Measurements from ENCODE around the gene AMOTL2. TPM values are rescaled to one million over a fixed set of nuclear protein-coding genes. Genes with fewer than 3 reads are reported as not detected.
A peak's percentile ranks its signal among the peaks of the same experiment; 100 is the strongest.

AMOTL2 gene
- total RNA-seq, 1 experiment from 2014 or later: 59.6 TPM

GRCh38 chr3:134374791-134375581, 739 bp upstream of the AMOTL2 start:
- H3K27me3 ChIP-seq (replicated peaks; ENCODE audit: insufficient read depth, low read depth, low read length, poor library complexity): no peaks in the 10 kb centered on the region
- H3K4me1 ChIP-seq (ENCODE audit: insufficient read depth, low read length, poor library complexity, severe bottlenecking): peaks cover 32% of the 10 kb centered on the region
- intact Hi-C loops (cut with micrococcal nuclease; ENCODE audit: unreplicated experiment): loop anchor here (5.0 kb wide), 1 partner anchor 112 kb away; the partner anchor contains the start of genes ANAPC13 and CEP63
- peak overlapping the region; percentile 98 for H3K27ac ChIP-seq (ENCODE audit: low read depth, low read length, poor library complexity, severe bottlenecking)
- POLR2A ChIA-PET (ENCODE audit: low non-redundant PET): no interaction called here
- peak overlapping the region; percentile 68 for H3K4me3 ChIP-seq (ENCODE audit: low read depth, low read length, poor library complexity, severe bottlenecking)
- TF ChIP-seq EZH2 (IDR thresholded peaks at IDR 0.05; ENCODE audit: borderline replicate concordance, low read depth, low read length, poor library complexity, severe bottlenecking) (no peak), CTCF (conservative IDR thresholded peaks at IDR 0.05; ENCODE audit: low read depth, low read length) (no peak)
- H3K9me3 ChIP-seq (ENCODE audit: low read depth, low read length, poor library complexity, severe bottlenecking): no peaks in the 10 kb centered on the region
- peaks cover 16% of the 10 kb centered on the region for H3K36me3 ChIP-seq (ENCODE audit: insufficient read depth, low read length, poor library complexity, severe bottlenecking)
- DNase-seq (ENCODE audit: low spot score): no peak
- CTCF ChIA-PET: no interaction called here
- no TSS peak for BruUV-seq (replicated peaks)

GRCh38 chr3:134373271-134374104, 759 bp downstream of the AMOTL2 start:
- Histone ChIP-seq H3K4me1 (ENCODE audit: insufficient read depth, low read length, poor library complexity, severe bottlenecking) (peaks cover 47% of the 10 kb centered on the region), H3K27ac (ENCODE audit: low read depth, low read length, poor library complexity, severe bottlenecking) (peak overlapping the region; percentile 98), H3K36me3 (ENCODE audit: insufficient read depth, low read length, poor library complexity, severe bottlenecking) (peaks cover 29% of the 10 kb centered on the region), H3K27me3 (replicated peaks; ENCODE audit: insufficient read depth, low read depth, low read length, poor library complexity) (no peaks in the 10 kb centered on the region), H3K4me3 (ENCODE audit: low read depth, low read length, poor library complexity, severe bottlenecking) (peak overlapping the region; percentile 68), H3K9me3 (ENCODE audit: low read depth, low read length, poor library complexity, severe bottlenecking) (no peaks in the 10 kb centered on the region)
- intact Hi-C loops (cut with micrococcal nuclease; ENCODE audit: unreplicated experiment): loop anchor here (5.0 kb wide), 1 partner anchor 114 kb away; the partner anchor contains the start of genes ANAPC13 and CEP63
- no peak for TF ChIP-seq EZH2 (IDR thresholded peaks at IDR 0.05; ENCODE audit: borderline replicate concordance, low read depth, low read length, poor library complexity, severe bottlenecking)
- TF ChIP-seq CTCF (conservative IDR thresholded peaks at IDR 0.05; ENCODE audit: low read depth, low read length): no peak
- ChIA-PET CTCF (interaction anchor here (1.0 kb wide), 1 partner anchor 161 kb away, joined by 3 read pairs; no protein-coding TSS in a partner anchor), POLR2A (ENCODE audit: low non-redundant PET) (no interaction called here)
- DNase-seq (ENCODE audit: low spot score): peak; percentile 81
- BruUV-seq (replicated peaks): TSS peak; percentile 47

- intact Hi-C loops (cut with micrococcal nuclease; ENCODE audit: unreplicated experiment): loop anchor here (5.0 kb wide), 1 partner anchor 115 kb away; the partner anchor contains the start of genes ANAPC13 and CEP63
- Histone ChIP-seq H3K4me1 (ENCODE audit: insufficient read depth, low read length, poor library complexity, severe bottlenecking) (peaks cover 52% of the 10 kb centered on the region), H3K27me3 (replicated peaks; ENCODE audit: insufficient read depth, low read depth, low read length, poor library complexity) (no peaks in the 10 kb centered on the region), H3K4me3 (ENCODE audit: low read depth, low read length, poor library complexity, severe bottlenecking) (peak overlapping the region; percentile 68), H3K36me3 (ENCODE audit: insufficient read depth, low read length, poor library complexity, severe bottlenecking) (peaks cover 35% of the 10 kb centered on the region), H3K9me3 (ENCODE audit: low read depth, low read length, poor library complexity, severe bottlenecking) (no peaks in the 10 kb centered on the region), H3K27ac (ENCODE audit: low read depth, low read length, poor library complexity, severe bottlenecking) (peak overlapping the region; percentile 98)
- POLR2A ChIA-PET (ENCODE audit: low non-redundant PET): no interaction called here
- no peak for TF ChIP-seq EZH2 (IDR thresholded peaks at IDR 0.05; ENCODE audit: borderline replicate concordance, low read depth, low read length, poor library complexity, severe bottlenecking)
- no TSS peak for BruUV-seq (replicated peaks)
- no peak for DNase-seq (ENCODE audit: low spot score)
- CTCF ChIA-PET: interaction anchor here (0.6 to 1.0 kb wide), 2 partner anchors 77 to 160 kb away, joined by 3 read pairs; no protein-coding TSS in a partner anchor
These were observed 1.6 kb downstream of the AMOTL2 start for GRCh38 chr3:134372396-134373270.

Data from A673 (cell line).